Ecto neural progenitor cell (in vitro differentiated cells): ENCODE data around the gene TNPO3.
"Not testable (repeated sequence)": the region's sequence is repeated elsewhere in the genome, so short reads cannot be mapped to it uniquely, and the experiment has no call there.

Experiments
- DNase-seq: peaks from one replicate; pipeline ENCODE4 v3.0.0-alpha.2; 2018; ENCODE audit warnings: low spot score

The TNPO3 gene

DNA sequence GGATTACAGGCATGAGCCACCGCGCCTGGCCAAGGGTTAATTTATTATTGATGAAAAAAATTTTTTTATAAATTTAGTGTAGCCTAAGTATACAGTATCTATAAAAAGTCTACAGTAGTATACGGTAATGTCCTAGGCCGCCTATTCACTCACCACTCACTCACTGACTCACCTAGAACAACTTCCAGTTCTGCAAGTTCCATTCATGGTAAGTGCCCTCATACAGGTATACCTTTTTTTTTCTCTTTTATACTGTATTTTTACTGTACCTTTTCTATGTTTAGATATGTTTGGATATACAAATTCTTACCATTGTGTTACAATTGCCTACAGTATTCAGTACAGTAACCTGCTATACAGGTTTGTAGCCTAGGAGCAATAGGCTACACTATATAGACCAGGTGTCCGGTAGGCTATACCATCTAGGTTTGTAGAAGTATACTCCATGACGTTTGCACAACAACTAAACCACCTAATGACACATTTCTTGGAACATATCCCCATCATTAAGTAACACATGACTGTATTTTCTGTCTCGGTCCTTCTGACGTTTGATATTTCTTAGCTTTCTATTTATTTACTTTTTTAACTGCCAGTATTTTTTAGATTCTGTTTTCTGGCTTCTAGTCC lies 93.8 kb downstream of the TNPO3 start:
- no peak for DNase-seq

DNA sequence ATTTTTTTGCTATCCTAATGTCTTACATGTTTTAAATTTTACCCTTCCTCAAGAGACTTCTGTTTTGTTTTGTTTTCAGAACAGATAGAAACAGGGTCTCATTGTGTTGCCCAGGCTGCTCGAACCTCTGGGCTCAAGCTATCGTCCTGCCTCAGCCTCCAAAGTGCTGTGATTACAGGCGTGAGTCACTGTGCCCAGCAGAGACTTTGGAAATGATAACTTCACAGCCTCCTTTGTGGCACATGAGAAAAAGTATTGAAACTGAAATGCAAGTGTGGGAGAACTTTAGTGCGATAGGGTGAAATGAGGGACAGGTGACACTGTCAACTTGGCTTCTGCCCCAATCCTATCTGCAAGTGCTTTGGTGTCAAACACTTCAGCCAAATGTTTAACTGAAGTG lies 95.6 kb downstream of the TNPO3 start:
- DNase-seq, result no peak

DNA sequence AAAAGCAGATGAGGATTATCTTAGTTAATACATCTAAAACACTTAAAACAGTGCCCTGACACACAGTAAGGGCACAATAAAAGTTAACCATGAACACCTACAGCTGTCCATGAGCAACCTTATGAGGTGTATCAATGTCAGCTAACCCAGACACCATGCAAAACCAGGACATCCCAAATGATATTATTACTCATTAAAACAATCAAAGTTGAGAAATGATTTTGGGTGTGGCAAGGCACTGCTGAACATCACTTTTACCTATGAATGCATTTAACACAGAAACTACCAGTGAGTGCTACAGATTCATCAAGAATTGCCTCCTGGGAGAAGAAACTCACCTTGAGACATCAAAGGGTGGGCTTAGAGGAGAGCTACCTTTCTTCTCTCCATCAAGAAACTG lies 98.9 kb downstream of the TNPO3 start:
- DNase-seq, result no peak

DNA sequence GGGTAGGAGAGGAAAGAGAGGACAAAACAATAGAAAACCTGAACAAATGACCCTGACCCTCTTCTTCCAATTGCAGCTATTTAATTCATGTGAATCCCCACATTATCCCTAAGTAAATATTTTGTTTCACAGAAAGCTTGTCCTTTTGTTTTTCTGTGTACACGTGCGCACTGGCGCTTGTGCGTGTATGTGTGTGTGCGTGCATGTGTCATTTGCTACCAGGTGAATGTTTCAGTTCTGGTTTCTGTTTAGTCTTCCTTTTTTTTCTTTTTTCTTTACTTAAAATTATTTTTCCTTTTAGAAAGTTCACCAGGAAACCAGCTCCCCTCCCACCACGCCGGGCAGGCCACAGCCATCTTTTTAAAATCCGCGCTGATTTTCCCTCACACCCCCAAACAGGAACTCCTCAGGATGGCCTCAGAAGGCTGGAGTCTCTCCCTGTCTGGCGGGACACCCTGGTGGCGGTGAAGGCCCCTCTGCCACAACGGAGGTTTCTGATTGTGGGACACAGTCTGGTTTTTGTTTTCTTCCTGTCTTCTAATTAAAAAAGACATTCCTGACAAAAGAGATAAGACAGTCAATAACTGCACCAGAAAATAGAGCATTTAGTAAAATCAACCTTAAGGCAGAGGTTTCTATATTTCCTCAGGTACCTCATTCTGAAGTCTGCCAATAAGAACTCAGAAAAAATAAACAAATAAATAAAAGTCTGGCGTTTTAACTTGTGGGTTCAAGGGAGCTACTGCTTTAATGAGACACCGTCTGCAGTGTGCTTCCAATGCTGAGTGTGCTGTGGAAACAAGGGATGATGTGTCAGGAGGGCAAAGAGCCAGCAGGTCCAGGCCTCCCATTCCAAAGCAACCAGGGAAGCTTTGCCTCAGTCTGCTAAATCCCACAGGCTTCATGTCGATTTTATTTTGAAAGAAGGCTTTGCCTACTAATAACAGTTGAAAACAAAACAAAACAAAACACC lies 99.8 kb downstream of the TNPO3 start:
- DNase-seq, result no peak

DNA sequence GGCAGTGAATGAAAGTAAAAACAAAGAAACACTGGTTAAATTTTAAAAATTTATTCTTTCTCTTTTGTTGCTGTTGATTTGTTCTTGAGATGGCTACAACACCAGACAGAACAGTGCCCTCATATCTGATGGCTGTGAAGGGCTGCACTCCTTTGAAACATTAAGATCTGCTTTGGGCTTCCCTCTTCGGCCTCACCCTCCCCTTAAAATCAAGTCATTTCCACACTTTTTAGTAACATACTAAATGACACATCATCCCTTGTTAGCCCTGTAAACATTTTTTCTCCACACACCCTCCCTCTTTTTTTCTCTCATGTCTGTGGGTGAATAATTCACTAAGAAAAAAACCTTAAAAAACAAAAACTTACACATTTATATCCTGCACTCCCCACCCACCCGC lies 100.8 kb downstream of the TNPO3 start:
- DNase-seq, result no peak

DNA sequence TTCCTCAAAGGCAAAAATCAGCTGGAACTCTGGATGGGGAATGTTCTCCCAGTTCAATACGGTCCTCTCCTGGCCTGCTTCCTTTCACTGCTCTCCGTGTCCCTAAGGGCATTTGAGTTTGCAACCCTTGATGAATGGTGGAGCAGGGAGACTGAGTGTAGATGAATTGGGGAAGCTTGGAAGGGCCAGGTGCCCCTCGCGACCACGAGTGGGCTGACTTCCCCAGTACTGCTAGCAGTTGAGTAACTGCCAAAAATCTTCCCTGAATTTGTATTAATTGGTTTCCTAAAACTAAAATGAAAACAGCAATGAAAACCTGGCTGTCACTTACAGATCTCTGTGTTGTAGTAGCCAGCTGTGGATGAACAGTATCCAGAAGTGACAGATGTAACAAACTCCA lies 103.6 kb downstream of the TNPO3 start:
- DNase-seq, result no peak

DNA sequence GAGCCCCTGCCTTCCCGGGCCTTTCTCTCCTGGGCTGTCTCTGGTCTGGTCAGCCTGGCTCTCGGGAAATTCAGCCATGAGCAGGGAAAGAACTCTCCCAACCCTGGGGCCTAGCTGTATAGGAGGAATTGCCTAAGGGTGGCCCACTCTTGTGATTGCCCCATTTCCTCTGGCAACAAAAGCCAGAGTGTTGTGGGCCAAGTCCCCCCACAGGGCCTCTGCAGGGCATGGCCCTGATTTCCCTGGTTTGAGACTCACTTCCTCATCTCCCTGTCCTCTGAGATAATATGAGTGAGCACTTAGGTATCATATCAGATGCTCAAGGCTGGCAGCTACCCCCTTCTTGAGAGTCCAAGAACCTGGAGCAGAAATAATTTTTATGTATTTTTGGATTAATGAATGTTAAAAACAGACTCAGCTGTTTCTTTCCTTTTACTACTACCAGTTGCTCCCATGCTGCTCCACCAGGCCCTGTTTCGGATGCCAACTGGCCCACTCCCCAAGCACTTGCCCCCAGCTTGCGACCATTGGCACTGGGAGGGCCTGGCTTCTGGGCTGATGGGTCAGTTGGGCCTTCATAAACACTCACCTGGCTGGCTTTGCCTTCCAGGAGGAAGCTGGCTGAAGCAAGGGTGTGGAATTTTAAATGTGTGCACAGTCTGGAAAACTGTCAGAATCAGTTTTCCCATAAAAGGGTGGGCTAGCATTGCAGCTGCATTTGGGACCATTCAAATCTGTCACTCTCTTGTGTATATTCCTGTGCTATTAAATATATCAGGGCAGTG lies 105.7 kb downstream of the TNPO3 start:
- DNase-seq, result no peak

DNA sequence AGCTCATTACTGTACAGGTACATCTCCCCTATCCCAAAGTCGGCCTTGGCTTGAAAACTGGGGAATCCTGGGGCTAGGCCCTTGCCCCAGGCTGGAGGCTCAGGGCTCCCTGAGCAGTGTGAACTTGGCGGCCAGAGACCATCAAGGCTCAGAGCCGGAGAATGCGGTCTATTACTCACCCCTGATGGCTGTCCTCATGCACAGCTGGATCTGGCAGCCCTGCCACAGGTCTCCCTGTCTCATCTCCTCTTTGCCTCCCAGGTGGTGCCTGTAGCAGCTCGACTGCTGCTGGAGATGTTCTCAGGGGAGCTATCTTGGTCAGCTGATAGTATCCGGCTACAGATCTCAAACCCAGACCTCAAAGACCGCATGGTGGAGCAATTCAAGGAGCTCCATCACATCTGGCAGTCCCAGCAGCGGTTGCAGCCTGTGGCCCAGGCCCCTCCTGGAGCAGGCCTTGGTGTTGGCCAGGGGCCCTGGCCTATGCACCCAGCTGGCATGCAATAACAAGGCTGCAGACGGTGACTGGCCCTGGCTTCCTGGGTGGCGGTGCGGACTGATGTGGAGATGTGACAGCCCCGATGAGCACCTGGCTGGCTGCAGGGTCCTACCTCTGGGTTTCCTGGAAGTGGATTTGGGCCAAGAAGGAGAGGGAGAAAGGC lies 106.5 kb downstream of the TNPO3 start:
- DNase-seq, result no peak

DNA sequence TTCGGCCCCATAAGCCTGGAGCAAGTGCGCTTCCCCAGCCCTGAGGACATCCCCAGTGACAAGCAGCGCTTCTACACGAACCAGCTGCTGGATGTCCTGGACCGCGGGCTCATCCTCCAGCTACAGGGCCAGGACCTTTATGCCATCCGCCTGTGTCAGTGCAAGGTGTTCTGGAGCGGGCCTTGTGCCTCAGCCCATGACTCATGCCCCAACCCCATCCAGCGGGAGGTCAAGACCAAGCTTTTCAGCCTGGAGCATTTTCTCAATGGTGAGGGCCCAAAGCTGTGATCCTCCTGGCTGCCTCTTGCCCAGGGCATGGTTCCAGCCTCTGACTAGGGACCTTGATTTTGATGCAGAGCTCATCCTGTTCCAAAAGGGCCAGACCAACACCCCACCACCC lies 107.1 kb downstream of the TNPO3 start:
- DNase-seq, result no peak

DNA sequence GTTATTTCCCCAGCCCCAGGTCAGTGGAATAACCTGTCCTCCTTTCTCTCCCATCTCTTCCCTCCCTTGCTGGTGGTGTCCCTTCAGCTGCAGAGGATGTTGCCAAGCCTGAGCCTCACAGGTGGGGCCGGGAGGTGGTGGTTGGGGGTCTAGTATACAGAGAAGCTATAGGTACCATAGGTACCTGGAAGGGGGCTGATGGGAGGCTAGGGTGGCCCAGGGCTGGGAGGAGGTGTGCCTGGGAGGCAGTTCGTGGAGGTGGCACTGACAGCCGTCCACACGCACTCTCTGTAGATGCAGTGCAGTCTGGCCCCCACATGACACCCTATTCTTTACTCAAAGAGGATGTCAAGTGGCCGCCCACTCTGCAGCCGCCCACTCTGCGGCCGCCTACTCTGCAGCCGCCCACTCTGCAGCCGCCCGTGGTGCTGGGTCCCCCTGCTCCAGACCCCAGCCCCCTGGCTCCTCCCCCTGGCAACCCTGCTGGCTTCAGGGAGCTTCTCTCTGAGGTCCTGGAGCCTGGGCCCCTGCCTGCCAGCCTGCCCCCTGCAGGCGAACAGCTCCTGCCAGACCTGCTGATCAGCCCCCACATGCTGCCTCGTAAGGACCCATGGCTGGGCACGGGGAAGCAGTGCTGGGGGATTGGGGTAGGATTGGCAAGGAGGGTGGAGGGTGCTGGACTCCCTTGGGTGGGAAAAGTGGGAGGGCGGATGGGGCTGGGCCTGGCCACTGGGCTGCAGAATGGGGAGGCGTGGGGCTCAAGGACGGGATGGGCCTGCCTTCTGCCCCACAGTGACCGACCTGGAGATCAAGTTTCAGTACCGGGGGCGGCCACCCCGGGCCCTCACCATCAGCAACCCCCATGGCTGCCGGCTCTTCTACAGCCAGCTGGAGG lies 107.7 kb downstream of the TNPO3 start:
- no peak for DNase-seq

DNA sequence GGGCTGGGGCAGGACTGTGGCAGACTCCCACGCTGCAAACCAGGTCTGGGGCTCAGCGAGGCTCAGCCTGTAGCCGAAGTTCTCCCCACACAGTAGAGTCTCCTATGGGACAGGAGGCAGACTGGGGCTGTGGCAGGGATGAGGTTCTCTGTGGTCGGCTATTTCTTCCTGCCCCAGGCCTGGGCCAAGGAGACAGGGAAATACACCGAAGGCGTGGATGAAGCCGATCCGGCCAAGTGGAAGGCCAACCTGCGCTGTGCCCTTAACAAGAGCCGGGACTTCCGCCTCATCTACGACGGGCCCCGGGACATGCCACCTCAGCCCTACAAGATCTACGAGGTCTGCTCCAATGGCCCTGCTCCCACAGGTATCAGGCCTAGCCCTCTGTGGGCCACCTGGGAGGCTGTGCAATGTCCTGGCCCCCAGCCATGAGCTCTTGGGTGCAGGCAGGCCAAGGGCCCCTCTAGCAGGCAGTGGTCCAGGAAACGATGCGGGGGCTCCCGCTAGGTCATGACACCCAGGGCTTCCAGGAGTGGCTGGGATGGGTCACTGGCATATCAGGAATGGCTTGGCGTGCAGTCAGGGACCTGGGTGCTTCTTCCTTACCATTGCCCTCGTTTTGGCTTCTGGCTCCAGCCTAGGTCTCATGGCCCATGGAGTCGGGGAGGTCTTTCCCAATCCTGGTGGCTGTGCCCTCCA lies 109.1 kb downstream of the TNPO3 start:
- no peak for DNase-seq

DNA sequence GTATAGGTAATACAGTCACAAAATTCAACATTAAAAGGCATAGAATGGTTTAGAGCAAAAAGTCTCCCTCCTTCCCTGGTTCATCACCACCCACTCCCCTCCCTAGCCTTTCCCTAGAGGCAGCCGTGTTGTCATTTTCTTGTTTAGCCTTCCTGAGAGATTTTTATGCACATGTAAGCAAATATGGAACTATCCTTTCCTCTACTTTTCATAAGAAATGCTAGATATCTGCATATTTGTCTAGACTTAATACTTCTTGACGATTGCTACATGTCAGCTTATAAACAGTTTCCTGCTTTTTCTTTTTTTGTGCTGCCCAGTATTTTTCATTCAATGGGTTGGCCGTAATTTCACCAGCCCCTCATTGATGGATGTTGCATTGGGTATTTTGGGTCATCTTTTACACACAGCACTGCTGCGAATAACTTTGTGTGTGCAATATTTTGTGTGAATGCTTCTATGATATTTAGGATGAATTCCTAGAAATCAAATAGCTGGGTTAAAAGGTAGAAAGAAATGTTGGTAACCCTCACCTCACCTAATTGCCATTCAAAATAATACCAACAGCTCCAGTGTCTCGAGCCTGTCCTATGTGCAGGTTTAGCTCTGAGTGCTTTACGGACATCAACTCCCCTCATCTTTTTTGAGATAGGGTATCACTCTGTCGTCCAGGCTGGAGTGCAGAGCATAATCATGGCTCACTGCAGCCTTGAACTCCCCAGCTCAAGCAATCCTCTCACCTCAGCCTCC lies 110.2 kb downstream of the TNPO3 start:
- DNase-seq, result no peak

DNA sequence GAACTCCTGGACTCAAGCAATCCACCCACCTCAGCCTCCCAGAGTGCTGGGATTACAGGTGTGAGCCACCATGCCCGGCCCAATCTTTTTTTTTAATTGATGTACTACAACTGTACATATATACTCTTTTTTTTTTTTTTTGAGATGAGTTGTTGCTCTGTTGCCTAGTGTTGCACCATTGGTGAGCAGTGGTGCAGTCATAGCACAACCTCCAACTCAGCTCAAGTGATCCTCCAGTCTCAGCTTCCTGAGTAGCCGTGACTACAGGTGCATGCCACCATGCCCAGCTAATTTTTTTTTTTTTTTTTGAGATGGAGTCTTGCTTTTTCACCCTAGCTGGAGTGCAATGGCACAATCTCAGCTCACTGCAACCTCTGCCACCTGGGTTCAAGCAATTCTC lies 111.7 kb downstream of the TNPO3 start:
- not testable (repeated sequence) for DNase-seq

DNA sequence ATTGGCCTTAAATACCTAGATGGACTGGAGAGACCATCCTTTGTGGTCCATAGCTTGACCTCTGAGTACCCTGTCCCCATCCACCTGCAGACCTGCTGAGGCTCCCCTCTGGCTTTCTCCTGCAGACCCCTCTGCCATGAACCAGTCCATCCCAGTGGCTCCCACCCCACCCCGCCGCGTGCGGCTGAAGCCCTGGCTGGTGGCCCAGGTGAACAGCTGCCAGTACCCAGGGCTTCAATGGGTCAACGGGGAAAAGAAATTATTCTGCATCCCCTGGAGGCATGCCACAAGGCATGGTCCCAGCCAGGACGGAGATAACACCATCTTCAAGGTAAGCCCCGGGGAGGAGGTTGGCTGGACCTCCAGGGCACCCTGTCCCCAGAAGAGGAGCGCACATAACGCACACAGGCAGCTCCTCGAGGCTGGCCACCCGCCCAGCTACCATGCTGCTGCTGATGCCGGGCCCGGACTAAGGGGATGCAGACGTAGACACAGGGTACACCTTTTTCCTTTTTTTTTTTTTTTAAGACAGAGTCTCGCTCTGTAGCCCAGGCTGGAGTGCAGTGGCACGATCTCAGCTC lies 112.9 kb downstream of the TNPO3 start:
- DNase-seq, result no peak

DNA sequence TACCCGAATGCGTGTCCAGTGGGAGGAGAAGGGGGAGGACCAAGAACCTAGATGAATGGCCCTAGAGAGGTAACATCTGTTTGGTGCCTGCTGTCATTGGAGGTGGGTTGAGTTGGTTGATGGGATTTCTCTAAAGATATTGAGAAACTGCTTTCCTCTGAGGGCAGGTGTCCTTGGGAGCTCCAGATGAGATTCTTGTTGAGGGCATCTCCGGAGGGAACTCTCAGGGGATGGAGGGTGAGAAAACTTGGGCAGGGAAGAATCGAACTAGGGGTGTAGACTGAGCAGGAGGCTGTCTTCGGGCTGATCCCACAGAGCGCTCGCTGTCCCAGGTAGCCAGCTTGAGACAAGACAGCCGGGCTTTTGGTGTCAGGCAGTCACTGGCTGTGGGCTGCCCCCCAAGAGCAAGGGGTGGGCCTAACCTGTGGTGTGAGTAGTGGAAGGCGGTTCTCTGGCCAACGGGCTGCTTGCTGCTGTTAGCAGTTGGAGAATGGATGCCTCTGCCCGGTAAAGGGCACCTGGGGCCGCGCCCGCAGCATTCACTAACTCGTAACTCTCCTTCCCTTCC lies 113.5 kb downstream of the TNPO3 start:
- DNase-seq, result no peak

DNA sequence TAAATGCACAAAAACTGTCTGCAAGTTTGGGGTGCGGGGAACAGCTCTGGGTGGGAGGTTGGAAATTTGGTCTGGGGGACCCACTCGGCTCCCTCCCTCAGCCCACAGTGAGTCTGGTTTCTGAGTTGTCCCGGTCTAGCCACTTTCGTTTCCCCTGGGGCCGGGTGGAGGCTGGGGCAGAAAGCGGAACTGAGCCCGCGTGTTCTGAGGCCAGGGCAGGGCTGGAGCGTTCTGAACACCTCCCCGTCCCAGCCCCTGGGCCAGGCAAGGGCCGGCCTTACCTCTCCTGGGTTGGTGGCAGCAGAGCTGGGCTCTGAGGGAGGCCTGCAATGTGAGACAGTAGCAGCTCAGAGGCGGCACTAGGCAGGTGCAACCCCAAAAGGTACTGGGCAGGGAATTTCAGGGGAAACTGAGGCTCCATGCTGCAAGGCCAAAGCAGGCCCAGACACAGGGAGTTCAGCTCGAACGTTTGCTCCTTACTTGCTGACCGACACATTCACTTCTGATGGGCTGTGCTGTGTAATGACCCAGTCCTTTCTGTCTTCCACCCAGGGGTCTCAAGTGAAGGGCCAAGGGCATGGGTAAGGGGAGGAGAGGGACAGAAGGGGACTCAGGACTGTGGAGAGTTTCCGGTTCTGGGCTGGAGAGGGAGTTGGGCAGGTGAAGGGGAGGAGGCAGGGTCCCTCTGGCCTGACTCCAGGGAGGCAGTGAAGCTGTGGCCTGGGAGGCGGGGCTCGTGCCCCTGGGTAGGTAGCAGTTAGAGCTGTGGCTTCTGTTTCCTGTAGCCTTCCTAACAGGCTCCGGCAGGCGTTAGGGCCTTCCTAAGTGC lies 114.2 kb downstream of the TNPO3 start:
- DNase-seq, result no peak

DNA sequence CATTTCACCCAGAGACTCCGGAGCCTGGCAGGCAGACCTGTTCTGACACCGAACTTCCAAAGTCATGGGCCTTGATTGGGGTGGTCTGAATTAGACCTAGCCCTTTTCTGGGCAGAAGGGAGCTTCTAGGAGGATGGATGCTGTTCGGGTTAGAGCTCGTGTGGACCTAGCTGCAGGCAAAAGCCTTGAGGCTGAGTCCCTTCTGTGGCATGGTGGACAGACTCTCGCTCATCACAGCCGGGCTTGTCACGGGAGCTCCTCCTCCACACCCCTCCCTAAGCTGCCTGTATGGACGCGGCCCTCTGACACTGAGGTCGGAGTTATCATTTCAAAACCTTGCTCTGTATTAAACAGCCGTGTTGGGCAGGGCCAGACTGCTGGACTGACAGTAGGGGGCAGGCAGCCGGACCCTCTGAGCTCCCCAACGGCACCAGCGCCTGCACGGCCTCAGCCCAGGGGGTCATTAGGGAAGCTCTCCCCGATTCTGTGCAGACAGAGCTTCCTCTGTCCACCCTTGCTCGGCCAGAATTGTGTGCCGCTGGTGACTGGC lies 115.0 kb downstream of the TNPO3 start:
- DNase-seq, result no peak
